HEK293 (cell line): ENCODE data around the gene NKD1.

Experiments
- CTCF ChIA-PET: fragments of 350-600 bp; formaldehyde crosslinking; extraction: SDS; loops from one replicate; lab custom pipeline; 2021; ENCODE audit warnings: antibody characterized with exemption; lab: Yijun Ruan, JAX
- POLR2A ChIA-PET: fragments of 300-600 bp; formaldehyde crosslinking; extraction: SDS; loops from one replicate; lab custom pipeline; 2020; ENCODE audit warnings: antibody characterized with exemption, inconsistent platforms; lab: Yijun Ruan, JAX
- H3K27ac ChIP-seq: fragments of 200-500 bp; sonication (Bioruptor generic); 2 replicates; pipeline ENCODE4 v1.5.1; 2014; ENCODE audit warnings: low read depth, low read length, control low read depth, inconsistent platforms; ENCODE audit errors: extremely low read depth
- H3K36me3 ChIP-seq, 2 experiments: fragments of 200-500 bp in 1 of 2; sonication (Bioruptor generic) in 1 of 2; 1 replicate in 1 of 2; 2 replicates in 1 of 2; pipeline ENCODE4 v1.5.1; 2014 to 2017; ENCODE audit warnings: inconsistent platforms in 2 of 2, low read length in 2 of 2; ENCODE audit not compliant: control insufficient read depth in 2 of 2, insufficient read depth in 1 of 2
- H3K4me1 ChIP-seq: fragments of 200-500 bp; sonication (Bioruptor generic); 2 replicates; pipeline ENCODE4 v1.5.1; 2014; ENCODE audit warnings: mild to moderate bottlenecking, low read length, inconsistent platforms; ENCODE audit not compliant: control insufficient read depth, insufficient read depth
- H3K4me3 ChIP-seq: 2 replicates; pipeline ENCODE4 v1.5.1; 2011; ENCODE audit warnings: low read depth, mild to moderate bottlenecking, control low read depth, low read length, moderate library complexity
- H3K9me3 ChIP-seq: fragments of 200-500 bp; sonication (Bioruptor generic); 2 replicates; pipeline ENCODE4 v1.5.1; 2014; ENCODE audit warnings: low read depth, low read length, inconsistent platforms; ENCODE audit not compliant: control insufficient read depth, insufficient read depth
- HOXD13 ChIP-seq: sonication (generic); formaldehyde crosslinking; IDR thresholded peaks from 2 replicates; pipeline ENCODE4 v1.8.0; 2022; ENCODE audit warnings: missing genetic modification reagents, borderline replicate concordance
- INSM2 ChIP-seq: fragments of 450-650 bp; formaldehyde crosslinking; IDR thresholded peaks from 2 replicates; pipeline ENCODE4 v1.5.1; 2016; ENCODE audit warnings: missing biosample characterization, missing genetic modification characterization
- PRDM2 ChIP-seq: fragments of 450-650 bp; formaldehyde crosslinking; IDR thresholded peaks from 2 replicates; pipeline ENCODE4 v1.5.1; 2016; ENCODE audit warnings: missing biosample characterization, missing genetic modification characterization, borderline replicate concordance
- ZBTB20 ChIP-seq: fragments of 450-650 bp; formaldehyde crosslinking; IDR thresholded peaks from 2 replicates; pipeline ENCODE4 v1.5.1; 2016; ENCODE audit warnings: missing biosample characterization, missing genetic modification characterization
- ZBTB6 ChIP-seq: fragments of 450-650 bp; formaldehyde crosslinking; IDR thresholded peaks from 2 replicates; pipeline ENCODE4 v1.5.1; 2017; ENCODE audit warnings: missing biosample characterization, missing genetic modification characterization
- ZEB2 ChIP-seq: fragments of 450-650 bp; formaldehyde crosslinking; IDR thresholded peaks from 2 replicates; pipeline ENCODE4 v1.5.1; 2016; ENCODE audit warnings: missing biosample characterization, missing genetic modification characterization
- ZNF10 ChIP-seq: fragments of 450-650 bp; formaldehyde crosslinking; IDR thresholded peaks from 2 replicates; pipeline ENCODE4 v1.5.1; 2017; ENCODE audit warnings: missing biosample characterization, missing genetic modification characterization
- ZNF148 ChIP-seq: fragments of 450-650 bp; formaldehyde crosslinking; IDR thresholded peaks from 2 replicates; pipeline ENCODE4 v1.5.0; 2017; ENCODE audit warnings: missing biosample characterization, missing genetic modification characterization, borderline replicate concordance
- ZNF24 ChIP-seq: fragments of 450-650 bp; formaldehyde crosslinking; IDR thresholded peaks from 2 replicates; pipeline ENCODE4 v1.5.1; 2016; ENCODE audit warnings: missing biosample characterization, missing genetic modification characterization
- ZNF324 ChIP-seq: fragments of 450-650 bp; formaldehyde crosslinking; IDR thresholded peaks from 2 replicates; pipeline ENCODE4 v1.5.1; 2016; ENCODE audit warnings: missing biosample characterization, missing genetic modification characterization
- ZNF488 ChIP-seq: fragments of 450-650 bp; formaldehyde crosslinking; IDR thresholded peaks from 2 replicates; pipeline ENCODE4 v1.5.1; 2016; ENCODE audit warnings: missing biosample characterization, missing genetic modification characterization
- ZNF501 ChIP-seq: fragments of 450-650 bp; formaldehyde crosslinking; IDR thresholded peaks from 2 replicates; pipeline ENCODE4 v1.5.1; 2016; ENCODE audit warnings: missing biosample characterization, missing genetic modification characterization
- ZNF544 ChIP-seq: fragments of 450-650 bp; formaldehyde crosslinking; IDR thresholded peaks from 2 replicates; pipeline ENCODE4 v1.5.0; 2017; ENCODE audit warnings: missing biosample characterization, missing genetic modification characterization
- ZNF549 ChIP-seq: fragments of 450-650 bp; IDR thresholded peaks from 2 replicates; pipeline ENCODE4 v1.5.1; 2018; ENCODE audit warnings: missing biosample characterization, missing genetic modification characterization, mild to moderate bottlenecking, inconsistent platforms, moderate library complexity
- ZNF561 ChIP-seq: fragments of 450-650 bp; IDR thresholded peaks from 2 replicates; pipeline ENCODE4 v1.5.1; 2018; ENCODE audit warnings: missing biosample characterization, missing genetic modification characterization, borderline replicate concordance
- ZNF600 ChIP-seq: fragments of 450-650 bp; formaldehyde crosslinking; IDR thresholded peaks from 2 replicates; pipeline ENCODE4 v1.5.1; 2016; ENCODE audit warnings: missing biosample characterization, missing genetic modification characterization
- ZNF639 ChIP-seq: fragments of 450-650 bp; formaldehyde crosslinking; IDR thresholded peaks from 2 replicates; pipeline ENCODE4 v1.5.1; 2016; ENCODE audit warnings: missing biosample characterization, missing genetic modification characterization
- ZNF677 ChIP-seq: fragments of 450-650 bp; IDR thresholded peaks from 2 replicates; pipeline ENCODE4 v1.5.0; 2018; ENCODE audit warnings: missing biosample characterization, mild to moderate bottlenecking, missing genetic modification characterization, moderate library complexity
- ZNF701 ChIP-seq: fragments of 450-650 bp; formaldehyde crosslinking; IDR thresholded peaks from 2 replicates; pipeline ENCODE4 v1.5.1; 2016; ENCODE audit warnings: missing biosample characterization, missing genetic modification characterization
- ZNF776 ChIP-seq: fragments of 450-650 bp; formaldehyde crosslinking; IDR thresholded peaks from 2 replicates; pipeline ENCODE4 v1.5.0; 2017; ENCODE audit warnings: missing biosample characterization, missing genetic modification characterization, borderline replicate concordance
- ZNF843 ChIP-seq: fragments of 450-650 bp; formaldehyde crosslinking; IDR thresholded peaks from 2 replicates; pipeline ENCODE4 v1.5.1; 2016; ENCODE audit warnings: missing biosample characterization, missing genetic modification characterization
- ZXDB ChIP-seq: fragments of 450-650 bp; formaldehyde crosslinking; IDR thresholded peaks from 2 replicates; pipeline ENCODE4 v1.5.1; 2016; ENCODE audit warnings: missing biosample characterization, missing genetic modification characterization

The NKD1 gene

GRCh38 chr16:50677351-50677750 is 129.2 kb downstream of the NKD1 start:
- Histone ChIP-seq H3K4me3 (no peak overlapping the region), H3K27ac (no peak overlapping the region), H3K4me1 (no peaks in the 10 kb centered on the region), H3K9me3 (no peaks in the 10 kb centered on the region), H3K36me3 (no peaks in the 10 kb centered on the region)
- CTCF ChIA-PET = interaction anchor here (1.6 to 7.1 kb wide), 3 partner anchors 9 to 128 kb away, joined by 4 to 39 read pairs (median 5); no protein-coding TSS in a partner anchor
- POLR2A ChIA-PET = no interaction called here
- TF ChIP-seq ZNF843 (tag by site-specific recombination) (no peak), ZNF10 (tag by site-specific recombination) (no peak)

- no peak overlapping the region for H3K27ac ChIP-seq
- ChIA-PET POLR2A (no interaction called here), CTCF (interaction anchor here (0.5 to 7.1 kb wide), 4 partner anchors 13 to 164 kb away, joined by 3 to 39 read pairs (median 3); partner anchors contain the start of gene CYLD)
- no peaks in the 10 kb centered on the region for H3K4me1 ChIP-seq
- no peak overlapping the region for H3K4me3 ChIP-seq
- no peak for TF ChIP-seq ZNF544 (tag by site-specific recombination)
- no peak for TF ChIP-seq ZNF776
- no peak for TF ChIP-seq ZNF561
- TF ChIP-seq ZNF639 (tag by site-specific recombination) = no peak
- no peak for TF ChIP-seq ZNF600 (tag by site-specific recombination)
- no peak for TF ChIP-seq ZNF488 (tag by site-specific recombination)
- TF ChIP-seq INSM2 (tag by site-specific recombination) = no peak
- TF ChIP-seq ZBTB6 (tag by site-specific recombination) = no peak
- TF ChIP-seq ZNF24 = no peak
- TF ChIP-seq ZNF324 (tag by site-specific recombination) = no peak
- TF ChIP-seq ZNF148 = no peak
- no peak for TF ChIP-seq HOXD13 (CRISPR knock-in tag)
- no peak for TF ChIP-seq ZEB2 (tag by site-specific recombination)
- no peak for TF ChIP-seq ZNF549 (tag by site-specific recombination)
- TF ChIP-seq ZNF701 = no peak
- no peak for TF ChIP-seq ZBTB20
- no peak for TF ChIP-seq ZNF501 (tag by site-specific recombination)
- TF ChIP-seq PRDM2 (tag by site-specific recombination) = no peak
- TF ChIP-seq ZXDB = no peak
- TF ChIP-seq ZNF677 (tag by site-specific recombination) = no peak
- no peaks in the 10 kb centered on the region for H3K36me3 ChIP-seq
- H3K9me3 ChIP-seq = no peaks in the 10 kb centered on the region
Measured at GRCh38 chr16:50678531-50678930, 130.3 kb downstream of the NKD1 start.
